ENCODE data around the gene CD99L2.

DNA sequence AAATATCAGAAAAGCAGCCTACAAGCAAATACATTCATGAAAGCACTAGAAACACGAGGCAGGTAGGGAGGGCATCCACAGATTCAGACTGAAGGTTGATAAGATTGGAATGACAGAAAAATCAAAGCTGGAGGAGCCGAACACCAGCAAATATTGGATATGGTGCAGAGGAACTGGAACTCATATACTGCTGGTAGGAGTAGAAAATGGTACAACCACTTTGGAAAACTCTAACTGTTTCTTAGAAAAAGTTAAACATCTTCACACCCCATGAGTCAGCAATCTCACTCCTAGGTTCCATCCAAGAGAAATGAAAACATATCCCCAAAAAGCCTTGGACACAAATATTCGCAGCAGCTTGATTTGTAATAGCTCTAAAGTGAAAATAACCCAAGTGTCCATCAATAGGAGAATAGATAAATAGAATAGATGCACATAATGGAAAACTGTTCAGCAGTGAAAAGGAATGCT is 27.1 kb downstream of the CD99L2 start:
- TF ChIP-seq, protein P1, sequence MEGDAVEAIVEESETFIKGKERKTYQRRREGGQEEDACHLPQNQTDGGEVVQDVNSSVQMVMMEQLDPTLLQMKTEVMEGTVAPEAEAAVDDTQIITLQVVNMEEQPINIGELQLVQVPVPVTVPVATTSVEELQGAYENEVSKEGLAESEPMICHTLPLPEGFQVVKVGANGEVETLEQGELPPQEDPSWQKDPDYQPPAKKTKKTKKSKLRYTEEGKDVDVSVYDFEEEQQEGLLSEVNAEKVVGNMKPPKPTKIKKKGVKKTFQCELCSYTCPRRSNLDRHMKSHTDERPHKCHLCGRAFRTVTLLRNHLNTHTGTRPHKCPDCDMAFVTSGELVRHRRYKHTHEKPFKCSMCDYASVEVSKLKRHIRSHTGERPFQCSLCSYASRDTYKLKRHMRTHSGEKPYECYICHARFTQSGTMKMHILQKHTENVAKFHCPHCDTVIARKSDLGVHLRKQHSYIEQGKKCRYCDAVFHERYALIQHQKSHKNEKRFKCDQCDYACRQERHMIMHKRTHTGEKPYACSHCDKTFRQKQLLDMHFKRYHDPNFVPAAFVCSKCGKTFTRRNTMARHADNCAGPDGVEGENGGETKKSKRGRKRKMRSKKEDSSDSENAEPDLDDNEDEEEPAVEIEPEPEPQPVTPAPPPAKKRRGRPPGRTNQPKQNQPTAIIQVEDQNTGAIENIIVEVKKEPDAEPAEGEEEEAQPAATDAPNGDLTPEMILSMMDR (conservative IDR thresholded peaks at IDR 0.05; ENCODE audit: low read length): no peak
- no peak for TF ChIP-seq EZH2phosphoT487 (IDR thresholded peaks at IDR 0.05; ENCODE audit: borderline replicate concordance, low read depth, low read length)

Measured in OCI-LY7 (cell line).